COR-L47 (cell line): Measurements from ENCODE around the gene CELF2.

Experiments used
- DNase-seq: peaks from one replicate; lab custom pipeline; 2025; lab: John Stamatoyannopoulos, UW

The CELF2 gene

GRCh38 chr10:11301571-11302111 lies 284.0 kb downstream of the CELF2 start:
- DNase-seq, result no peak

DNA sequence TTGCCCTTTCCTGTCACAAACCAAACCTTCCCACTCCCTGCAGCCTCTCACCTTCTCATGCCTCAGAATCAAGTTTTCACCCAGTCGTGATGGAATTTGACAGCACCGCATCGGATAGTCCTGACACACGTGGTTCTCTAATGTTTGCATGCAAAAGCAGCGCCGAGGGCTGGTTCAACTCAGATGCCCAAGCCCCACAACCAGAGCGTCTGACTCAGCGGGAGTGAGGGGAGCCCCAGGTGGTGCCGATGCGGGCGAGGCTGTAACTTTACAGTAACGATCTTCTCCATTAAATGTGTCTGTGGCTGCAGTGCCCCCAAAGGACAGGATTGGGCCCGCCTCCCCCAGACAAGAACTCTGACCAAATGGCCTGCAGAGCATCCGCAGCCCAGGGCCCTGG lies 284.5 kb downstream of the CELF2 start:
- DNase-seq, result no peak

DNA sequence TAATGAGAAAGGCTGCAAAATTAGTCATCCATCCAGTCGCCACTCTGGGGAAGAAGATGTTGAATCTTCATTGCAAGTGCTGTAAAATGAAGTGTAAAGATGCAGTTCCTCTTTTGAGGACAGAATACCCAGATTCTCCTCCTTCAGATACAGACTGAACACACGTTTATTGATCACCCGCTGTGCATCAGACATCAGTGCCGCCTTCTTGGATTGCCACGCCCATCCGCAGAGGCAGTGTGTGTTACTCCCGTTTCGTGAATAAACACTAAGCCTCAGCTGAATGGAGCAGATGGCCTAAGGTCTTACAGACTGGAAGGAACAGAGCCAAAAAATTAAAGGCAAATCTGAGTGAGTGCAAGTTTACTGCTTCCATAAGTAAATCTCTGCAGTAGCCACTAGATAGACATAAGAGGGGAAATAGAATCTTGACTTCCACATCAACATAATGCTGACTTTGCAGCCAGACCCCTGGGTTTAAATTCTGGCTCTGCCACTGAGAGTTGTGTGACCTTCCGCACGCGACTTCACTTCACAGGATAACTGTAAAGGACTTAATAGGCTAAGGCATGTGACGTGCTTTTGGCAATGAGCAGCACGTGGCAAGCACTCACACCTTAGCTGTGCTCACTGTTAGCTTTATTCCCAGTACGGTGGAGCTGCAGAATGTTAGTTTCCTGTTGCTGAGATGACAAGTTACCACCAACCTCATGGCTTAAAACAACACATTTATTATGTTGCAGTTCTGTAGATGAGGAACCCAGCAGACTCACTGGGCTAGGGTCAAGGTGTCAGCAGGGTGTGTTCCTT lies 285.9 kb downstream of the CELF2 start:
- no peak for DNase-seq

DNA sequence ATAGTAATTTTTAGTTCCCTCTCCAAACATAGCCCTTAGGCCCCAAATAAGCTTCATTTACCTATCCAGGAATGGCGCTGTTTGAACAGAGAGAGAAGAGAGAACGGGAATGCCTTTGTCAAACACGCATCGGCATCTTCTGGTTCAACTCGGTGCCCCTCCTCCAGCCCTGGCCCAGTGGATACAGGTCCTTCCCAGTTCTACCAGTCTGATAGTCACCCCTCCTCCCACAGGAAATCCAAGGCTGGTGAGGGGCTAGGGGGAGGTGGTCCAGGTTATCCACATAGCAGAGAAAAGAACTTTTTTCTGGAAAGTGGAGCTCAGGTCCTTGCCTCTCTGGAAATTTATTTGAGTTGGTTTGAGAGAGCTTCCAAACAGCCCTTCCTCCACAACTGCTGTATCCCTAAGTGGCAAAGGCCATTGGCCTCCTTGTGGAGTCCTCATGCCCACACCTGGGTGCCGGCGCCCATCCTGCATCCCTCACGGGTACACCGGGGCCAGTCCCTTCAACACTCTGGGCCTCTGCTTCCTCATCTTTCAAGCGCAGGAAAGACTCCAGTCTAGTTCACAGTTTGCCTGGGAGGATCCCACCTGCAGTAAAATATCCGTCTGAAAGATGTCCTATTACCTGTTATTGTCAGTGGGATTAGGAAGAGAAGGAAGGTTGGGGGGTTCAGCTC lies 287.4 kb downstream of the CELF2 start:
- no peak for DNase-seq

- no peak for DNase-seq
Measured at GRCh38 chr10:11305825-11306593, 288.3 kb downstream of the CELF2 start.

DNA sequence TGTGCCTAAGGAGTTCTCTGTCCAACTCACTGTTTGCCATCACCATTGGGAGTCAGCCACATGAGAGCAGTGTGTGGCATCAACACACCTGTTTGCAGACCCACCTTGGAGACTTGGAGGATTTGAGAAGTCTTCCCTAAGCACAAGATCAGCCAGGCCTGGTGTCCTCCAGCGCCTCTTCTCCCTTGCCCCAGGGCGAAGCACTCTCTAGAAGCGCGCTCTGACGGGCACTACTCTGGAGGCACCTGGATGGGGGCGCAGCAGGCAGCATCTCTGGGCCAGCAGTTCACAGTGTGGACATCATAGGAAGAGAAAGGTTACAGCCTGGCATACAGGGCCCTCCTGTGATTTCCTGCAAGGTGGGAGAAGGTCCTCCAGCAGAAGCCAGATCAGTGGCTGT lies 289.3 kb downstream of the CELF2 start:
- no peak for DNase-seq

GRCh38 chr10:11307937-11308336 lies 290.3 kb downstream of the CELF2 start:
- DNase-seq, result no peak

DNA sequence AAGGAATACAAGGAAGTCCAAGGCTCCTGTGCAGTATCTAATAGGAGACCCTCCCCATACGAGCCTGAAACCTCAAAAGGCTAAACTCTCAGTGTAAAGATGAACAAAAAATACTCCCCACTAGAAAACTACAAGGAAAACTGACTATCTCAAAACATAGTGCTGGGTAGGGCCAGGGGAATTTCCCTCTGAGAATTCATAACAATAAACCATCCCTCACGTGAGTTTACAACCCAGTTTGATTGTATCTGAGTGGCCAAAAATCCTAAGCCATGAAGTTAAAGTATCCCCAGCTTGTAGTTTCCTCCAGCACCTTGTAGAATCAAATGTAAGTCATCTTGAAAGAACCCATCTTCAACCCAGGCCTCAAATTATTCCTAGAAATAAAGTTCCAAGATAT lies 293.4 kb downstream of the CELF2 start:
- DNase-seq, result no peak

DNA sequence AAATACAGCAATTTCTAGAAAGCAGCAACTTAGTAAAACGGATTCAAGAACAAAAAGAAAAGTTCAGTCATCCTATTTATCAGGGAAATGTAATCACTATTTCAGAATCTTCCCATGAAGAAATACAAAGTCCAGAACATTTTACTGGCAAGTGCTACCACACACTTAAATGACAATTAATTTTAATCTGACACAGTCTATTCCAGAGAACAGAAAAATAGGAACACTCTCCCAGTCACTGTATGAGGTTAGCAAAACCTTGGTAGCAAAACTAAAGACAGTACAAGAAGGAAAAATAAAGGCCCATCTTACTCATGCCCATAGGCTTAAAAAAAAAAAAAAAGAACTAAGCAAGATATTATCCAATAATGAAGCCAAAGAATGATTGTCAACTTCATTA lies 295.8 kb downstream of the CELF2 start:
- DNase-seq, result no peak

DNA sequence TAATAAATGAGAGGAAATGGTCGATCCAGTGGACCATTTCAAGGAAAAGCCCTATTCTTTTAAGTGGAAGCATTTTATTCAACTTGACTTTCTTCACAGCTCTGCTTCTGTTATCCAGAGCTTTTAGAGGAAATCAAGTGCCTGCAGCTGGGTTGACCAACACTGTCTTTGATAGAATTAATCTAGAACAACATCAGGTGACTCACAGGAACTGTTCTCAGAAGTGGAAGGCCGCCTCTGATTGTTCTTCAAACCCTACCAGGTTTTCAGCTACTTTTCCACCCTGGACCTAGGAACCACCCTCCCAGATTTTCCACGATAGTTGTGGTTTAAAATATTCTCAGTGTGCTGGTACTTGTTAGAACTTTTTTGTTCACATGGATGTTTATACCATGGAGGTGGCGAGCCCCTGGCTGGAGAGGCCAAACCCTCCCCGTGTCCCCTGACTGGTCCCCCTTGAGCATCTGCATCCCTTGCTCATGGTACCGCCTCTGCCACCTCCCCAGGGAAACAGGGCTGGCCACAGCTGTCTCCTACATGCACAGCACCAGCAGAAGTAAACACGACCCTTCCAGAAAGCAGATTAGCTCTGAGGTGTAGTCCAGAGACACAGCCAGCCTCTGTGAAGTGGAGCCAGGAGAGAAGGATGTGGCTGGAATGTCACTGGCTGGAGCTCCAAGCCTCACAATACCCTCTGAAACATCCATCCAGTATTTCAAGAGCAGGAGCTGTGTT lies 300.4 kb downstream of the CELF2 start:
- no peak for DNase-seq

- DNase-seq, result no peak
Measured at GRCh38 chr10:11318826-11319598, 301.3 kb downstream of the CELF2 start.

DNA sequence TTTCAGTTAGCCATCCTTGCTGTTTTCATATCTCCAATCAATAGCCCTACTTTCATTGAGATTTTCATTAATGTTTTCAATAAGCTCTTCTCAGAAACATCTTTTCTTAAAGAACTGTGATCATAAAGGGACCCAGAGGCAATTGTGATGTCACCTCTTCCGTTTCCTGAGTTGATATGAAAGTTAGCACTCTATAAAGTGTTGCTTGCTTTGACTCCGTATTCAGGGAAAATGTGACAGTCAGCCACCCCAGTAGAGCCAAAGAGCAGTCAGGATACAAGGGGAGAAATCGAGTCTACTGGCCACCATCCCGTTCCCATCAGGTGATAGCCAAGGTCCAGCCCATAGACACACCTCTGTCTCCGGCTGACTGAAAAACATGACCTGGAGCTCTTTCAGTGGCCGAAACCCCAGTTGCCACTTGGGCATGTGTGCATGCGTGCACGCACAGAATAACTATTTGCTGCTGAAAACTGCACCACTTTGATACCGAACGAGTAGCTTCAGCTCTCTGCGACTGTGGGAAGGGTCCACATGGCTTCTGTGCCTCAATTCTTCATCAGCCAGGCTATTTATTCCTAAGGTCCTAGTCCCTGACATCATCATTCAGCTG lies 302.4 kb downstream of the CELF2 start:
- no peak for DNase-seq

- no peak for DNase-seq
Measured at GRCh38 chr10:11320809-11321520, 303.3 kb downstream of the CELF2 start.

DNA sequence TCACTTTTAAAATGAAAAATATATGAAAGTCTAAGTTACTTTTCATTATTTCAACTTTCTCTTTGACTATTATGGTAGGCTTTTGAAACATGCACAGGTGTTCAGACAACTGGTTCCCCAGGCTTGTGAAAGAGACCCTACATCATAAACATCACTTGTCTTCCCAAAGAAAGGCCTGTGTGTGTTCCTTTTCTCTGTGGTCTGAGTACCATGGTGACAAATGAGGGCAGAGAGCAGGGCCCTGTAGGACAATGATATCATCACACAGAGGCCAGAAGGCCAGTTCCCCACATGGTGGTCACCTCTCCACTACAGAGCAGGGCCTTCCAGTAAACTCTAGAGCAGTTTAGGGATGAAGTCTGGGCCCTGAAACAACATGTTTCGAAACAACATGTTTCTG lies 305.0 kb downstream of the CELF2 start:
- no peak for DNase-seq

DNA sequence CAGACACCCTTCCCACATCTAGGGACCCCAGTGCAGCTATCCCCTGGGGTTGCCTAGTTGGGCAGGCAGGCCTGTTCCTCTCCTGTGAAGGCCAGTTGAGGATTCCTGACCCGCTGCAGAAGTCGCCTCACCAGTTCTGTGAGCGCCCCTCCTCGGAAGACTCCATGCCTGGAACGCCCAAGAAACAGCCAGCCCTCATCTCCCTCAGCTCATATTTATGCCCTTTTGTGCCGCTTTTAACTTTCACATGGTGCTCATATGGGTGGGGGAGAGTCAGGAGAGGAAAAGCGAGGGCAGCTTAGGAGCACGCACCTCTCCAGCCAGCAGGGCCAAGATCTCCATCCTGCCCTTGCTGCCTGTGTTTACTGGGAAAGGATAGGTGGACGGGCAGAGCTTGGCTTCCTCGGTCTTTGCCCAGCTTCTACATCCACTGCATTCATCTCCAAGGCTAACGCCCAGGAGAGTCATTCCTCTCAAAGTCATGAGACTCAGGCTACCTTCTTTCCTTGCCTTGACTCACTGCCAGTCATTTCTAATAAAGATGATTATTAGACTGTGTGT lies 307.2 kb downstream of the CELF2 start:
- no peak for DNase-seq

GRCh38 chr10:11325817-11326216 lies 308.1 kb downstream of the CELF2 start:
- DNase-seq, result no peak

GRCh38 chr10:11326241-11326640 lies 308.6 kb downstream of the CELF2 start:
- DNase-seq, result no peak

DNA sequence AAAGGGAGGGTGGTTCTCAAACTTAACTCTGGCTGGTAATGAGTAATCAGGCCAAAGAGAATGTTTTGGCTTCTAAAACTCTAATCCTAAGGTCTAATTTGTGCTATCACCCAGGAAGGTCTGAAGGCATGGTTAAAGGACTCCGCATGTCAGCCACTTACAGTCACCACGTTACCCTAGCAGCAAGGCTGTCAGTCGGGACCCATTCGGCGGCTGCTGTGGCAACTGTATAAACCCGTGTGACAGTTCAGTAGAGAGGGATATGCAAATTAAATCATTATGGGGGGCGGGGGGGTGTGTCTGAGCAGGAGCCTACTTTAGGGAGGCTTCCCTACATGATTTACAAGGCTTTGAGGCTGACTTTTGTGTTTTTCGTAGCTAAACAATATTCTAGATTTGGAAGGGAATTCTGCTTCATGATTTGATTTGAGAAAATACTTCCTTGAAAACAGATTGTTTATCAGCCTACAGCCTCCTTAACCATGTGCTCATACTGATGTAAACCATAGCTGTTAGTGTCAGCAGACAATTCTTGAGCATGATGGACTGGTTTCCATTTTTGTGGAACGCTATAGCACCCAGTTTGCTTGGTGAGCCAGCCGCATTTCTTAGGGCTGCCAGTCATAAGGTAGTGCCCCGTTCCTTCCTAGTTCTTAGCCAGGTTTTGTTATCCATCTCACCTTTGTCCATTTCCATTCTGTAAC lies 309.4 kb downstream of the CELF2 start:
- no peak for DNase-seq
